ENCODE results near the gene EDN1.
"Not testable (repeated sequence)": the region's sequence is repeated elsewhere in the genome, so short reads cannot be mapped to it uniquely, and the experiment has no call there.

EDN1 gene

DNA sequence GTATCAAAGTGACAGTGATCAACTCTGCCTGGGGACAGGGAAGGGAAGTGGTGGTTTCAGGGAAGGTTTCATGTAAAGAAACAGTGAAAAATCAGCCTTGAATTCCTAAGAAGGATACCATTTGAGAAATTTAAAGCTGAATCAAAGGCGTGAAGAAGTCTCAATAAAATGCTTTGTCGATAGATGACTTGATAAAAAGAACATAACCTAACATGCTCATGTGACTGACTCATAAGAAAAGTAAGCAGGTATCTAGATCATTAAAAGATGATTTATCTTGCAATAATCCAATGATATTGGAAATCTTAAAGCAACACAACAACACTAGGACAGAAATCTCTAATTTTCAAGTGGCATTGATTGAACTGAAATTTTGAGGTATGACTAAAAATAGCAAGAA is 14.3 kb downstream of the EDN1 start:
- Mint-ChIP-seq H3K4me3 (no peak overlapping the region), H3K4me1 (no peaks in the 10 kb centered on the region), H3K9me3 (no peaks in the 10 kb centered on the region), H3K27me3 (peaks cover 43% of the 10 kb centered on the region), H3K27ac (ENCODE audit: low read depth) (no peak overlapping the region), H3K36me3 (ENCODE audit: insufficient read depth) (no peaks in the 10 kb centered on the region)
- ATAC-seq (replicated peaks; ENCODE audit: extremely low read depth, poor library complexity, severe bottlenecking) = no peak
- no peak for DNase-seq (ENCODE audit: low spot score in 2 of 2)

DNA sequence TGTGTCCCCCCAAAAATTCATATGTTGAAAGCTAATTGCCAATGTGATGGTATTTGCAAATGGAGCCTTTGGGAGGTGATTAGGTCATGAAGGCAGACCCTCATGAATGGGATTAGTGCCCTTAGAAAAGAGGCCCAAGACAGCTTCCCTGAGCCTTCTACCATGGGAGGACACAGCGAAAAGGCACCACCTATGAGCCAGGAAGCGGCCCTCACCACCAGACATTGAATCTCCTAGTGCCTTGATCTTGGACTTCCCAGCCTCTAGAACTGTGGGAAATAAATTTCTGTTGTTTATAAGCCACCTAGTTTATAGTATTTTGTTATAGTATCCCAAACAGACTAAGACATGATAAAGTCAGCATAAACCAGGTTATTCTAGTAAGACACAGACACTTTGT is 18.9 kb downstream of the EDN1 start:
- Mint-ChIP-seq H3K4me1 (no peaks in the 10 kb centered on the region), H3K4me3 (no peak overlapping the region), H3K27me3 (peaks cover 20% of the 10 kb centered on the region), H3K9me3 (no peaks in the 10 kb centered on the region), H3K36me3 (ENCODE audit: insufficient read depth) (no peaks in the 10 kb centered on the region), H3K27ac (ENCODE audit: low read depth) (no peak overlapping the region)
- DNase-seq (ENCODE audit: low spot score in 2 of 2) (no peak), ATAC-seq (replicated peaks; ENCODE audit: extremely low read depth, poor library complexity, severe bottlenecking) (no peak)

DNA sequence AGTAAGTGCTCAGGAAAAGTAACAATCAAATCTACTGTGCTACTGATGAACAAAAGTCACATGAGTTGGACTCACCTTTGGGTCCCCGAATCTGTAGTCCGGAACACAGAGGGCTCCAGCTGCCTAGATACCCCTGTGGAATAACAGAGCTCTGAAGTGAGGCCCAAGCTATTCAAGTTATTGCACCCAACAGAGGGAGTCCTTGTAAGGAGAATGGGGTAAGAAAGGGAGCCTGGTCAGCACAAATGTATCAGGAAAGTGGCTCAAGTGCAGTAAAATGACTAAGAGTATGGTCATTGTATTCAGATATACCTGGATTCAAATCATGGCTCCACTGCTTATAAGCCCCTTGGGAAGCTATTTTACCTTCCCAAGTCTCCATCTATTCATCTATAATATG is 20.9 kb downstream of the EDN1 start:
- Mint-ChIP-seq H3K27ac (ENCODE audit: low read depth) (no peak overlapping the region), H3K4me3 (no peak overlapping the region)
- no peak for ATAC-seq (replicated peaks; ENCODE audit: extremely low read depth, poor library complexity, severe bottlenecking)

DNA sequence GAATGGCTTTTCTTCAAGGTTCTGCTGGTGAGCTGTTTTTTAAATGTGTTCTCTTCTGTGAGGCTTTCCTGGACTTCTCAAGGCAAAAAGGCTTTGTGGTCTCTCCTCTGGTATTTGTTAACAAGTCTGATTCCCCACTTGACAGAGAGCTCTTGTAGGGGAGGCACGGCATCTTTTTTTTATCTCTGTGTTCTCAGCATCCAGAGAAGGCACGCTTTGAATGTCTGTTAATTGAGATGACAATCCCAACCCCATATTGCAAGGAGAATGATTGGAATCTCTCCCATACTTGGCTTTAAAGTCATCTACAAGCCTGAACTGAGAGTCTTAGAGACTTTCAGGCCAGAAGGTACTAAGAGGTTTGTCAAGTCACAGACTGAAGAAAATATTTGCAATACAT is 22.6 kb downstream of the EDN1 start:
- DNase-seq (ENCODE audit: low spot score in 2 of 2) (no peak), ATAC-seq (replicated peaks; ENCODE audit: extremely low read depth, poor library complexity, severe bottlenecking) (no peak)
- Mint-ChIP-seq H3K27me3 (peaks cover 9% of the 10 kb centered on the region), H3K27ac (ENCODE audit: low read depth) (no peak overlapping the region), H3K9me3 (no peaks in the 10 kb centered on the region), H3K4me3 (no peak overlapping the region), H3K36me3 (ENCODE audit: insufficient read depth) (no peaks in the 10 kb centered on the region), H3K4me1 (no peaks in the 10 kb centered on the region)

More for the DNA sequence above, 20.9 kb downstream of the EDN1 start:
- Mint-ChIP-seq H3K27me3 (peaks cover 9% of the 10 kb centered on the region), H3K9me3 (no peaks in the 10 kb centered on the region), H3K4me1 (no peaks in the 10 kb centered on the region), H3K36me3 (ENCODE audit: insufficient read depth) (no peaks in the 10 kb centered on the region)
- no peak for DNase-seq (ENCODE audit: low spot score in 2 of 2)

DNA sequence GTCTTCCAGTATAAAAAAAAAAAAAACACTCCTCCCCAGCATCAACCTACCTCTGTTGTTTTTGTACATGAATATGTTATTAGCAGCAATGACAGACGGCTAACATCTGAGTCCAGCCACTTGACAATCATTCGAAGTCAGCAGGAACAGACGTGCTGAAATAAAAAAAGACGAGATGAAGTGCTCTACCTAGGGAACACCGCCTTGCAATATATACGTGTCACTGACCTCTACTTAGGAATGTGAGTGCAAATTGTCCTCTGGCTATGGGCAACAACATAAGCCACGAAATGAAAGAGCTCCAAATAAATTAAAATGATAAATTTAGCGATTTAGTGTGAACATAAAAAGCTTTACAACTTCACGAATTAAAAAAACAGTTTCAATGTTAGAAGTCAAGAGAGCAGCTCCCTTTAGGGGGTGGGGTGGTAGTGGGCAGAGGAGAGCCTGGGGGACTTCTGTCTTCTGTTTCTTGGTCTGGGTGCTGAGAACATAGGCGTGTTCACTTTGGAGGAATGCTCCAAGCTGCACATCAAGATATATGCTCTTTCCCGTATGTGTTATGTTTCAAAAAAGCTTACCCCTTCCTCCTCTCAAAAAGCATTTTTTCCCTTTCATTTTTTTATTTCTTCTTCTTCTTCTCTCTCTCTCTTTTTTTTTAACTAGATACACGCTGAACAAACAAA is 23.3 kb downstream of the EDN1 start:
- ATAC-seq (replicated peaks; ENCODE audit: extremely low read depth, poor library complexity, severe bottlenecking) (no peak), DNase-seq (ENCODE audit: low spot score in 2 of 2) (no peak)
- no peaks in the 10 kb centered on the region for H3K4me1 Mint-ChIP-seq
- H3K36me3 Mint-ChIP-seq (ENCODE audit: insufficient read depth) = no peaks in the 10 kb centered on the region
- H3K4me3 Mint-ChIP-seq = no peak overlapping the region
- H3K27ac Mint-ChIP-seq (ENCODE audit: low read depth) = no peak overlapping the region
- H3K9me3 Mint-ChIP-seq = no peaks in the 10 kb centered on the region
- peaks cover 10% of the 10 kb centered on the region for H3K27me3 Mint-ChIP-seq

DNA sequence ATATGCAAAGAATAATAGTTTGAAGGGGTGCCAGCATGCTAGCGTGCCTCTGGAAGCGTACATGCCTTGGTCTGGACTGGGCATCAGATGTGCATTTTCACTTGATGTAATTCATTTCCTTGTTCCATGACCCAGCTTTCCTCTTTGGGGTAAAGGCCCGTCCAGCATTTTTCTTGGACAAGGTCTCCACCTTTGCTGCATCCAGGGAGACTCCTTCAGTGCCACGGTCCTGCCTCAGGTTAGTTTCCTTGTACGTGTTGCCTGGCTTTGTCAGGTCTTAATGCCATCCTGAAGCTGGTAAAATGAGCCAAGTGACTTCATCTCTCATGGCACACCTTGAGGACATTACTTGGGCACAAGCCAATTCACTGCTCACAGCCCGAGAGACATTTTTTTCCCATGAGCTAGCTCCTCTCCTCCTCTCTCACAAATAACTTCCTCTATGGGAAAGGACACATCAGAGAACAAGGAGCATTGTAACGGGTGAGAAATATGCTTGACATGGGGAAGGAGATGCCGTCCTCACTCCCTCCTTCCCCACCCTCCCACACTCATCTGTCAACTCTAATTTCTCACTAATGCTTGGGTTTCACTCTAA is 23.9 kb downstream of the EDN1 start:
- peaks cover 17% of the 10 kb centered on the region for H3K27me3 Mint-ChIP-seq
- ATAC-seq (replicated peaks; ENCODE audit: extremely low read depth, poor library complexity, severe bottlenecking) = no peak
- H3K27ac Mint-ChIP-seq (ENCODE audit: low read depth) = no peak overlapping the region
- H3K9me3 Mint-ChIP-seq = peaks cover 4% of the 10 kb centered on the region
- H3K4me1 Mint-ChIP-seq = no peaks in the 10 kb centered on the region
- H3K4me3 Mint-ChIP-seq = no peak overlapping the region
- no peak for DNase-seq (ENCODE audit: low spot score in 2 of 2)
- no peaks in the 10 kb centered on the region for H3K36me3 Mint-ChIP-seq (ENCODE audit: insufficient read depth)

DNA sequence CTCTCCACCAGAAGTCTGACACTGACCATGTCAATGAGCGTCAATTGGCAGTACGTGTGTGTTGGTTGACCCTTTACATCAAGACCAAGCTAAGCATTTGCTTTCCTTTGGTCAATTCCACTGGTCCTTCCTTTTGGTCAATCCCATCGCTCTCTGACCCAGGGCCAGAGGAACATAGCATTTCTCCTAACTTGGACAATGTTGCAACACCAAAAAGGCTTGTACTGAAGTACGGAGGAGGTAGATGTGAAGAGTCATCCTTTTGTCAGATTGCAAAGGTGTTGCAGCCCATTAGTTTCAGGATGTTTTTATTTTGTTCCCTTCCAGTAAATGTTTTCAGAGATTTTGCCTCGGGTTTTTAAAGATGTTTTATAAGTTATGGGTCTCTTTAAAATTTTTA is 24.6 kb downstream of the EDN1 start:
- H3K9me3 Mint-ChIP-seq = peaks cover 5% of the 10 kb centered on the region
- ATAC-seq (replicated peaks; ENCODE audit: extremely low read depth, poor library complexity, severe bottlenecking) = no peak
- DNase-seq (ENCODE audit: low spot score in 2 of 2) = no peak
- no peaks in the 10 kb centered on the region for H3K36me3 Mint-ChIP-seq (ENCODE audit: insufficient read depth)
- H3K27ac Mint-ChIP-seq (ENCODE audit: low read depth) = no peak overlapping the region
- no peak overlapping the region for H3K4me3 Mint-ChIP-seq
- H3K4me1 Mint-ChIP-seq = no peaks in the 10 kb centered on the region
- H3K27me3 Mint-ChIP-seq = peaks cover 23% of the 10 kb centered on the region

DNA sequence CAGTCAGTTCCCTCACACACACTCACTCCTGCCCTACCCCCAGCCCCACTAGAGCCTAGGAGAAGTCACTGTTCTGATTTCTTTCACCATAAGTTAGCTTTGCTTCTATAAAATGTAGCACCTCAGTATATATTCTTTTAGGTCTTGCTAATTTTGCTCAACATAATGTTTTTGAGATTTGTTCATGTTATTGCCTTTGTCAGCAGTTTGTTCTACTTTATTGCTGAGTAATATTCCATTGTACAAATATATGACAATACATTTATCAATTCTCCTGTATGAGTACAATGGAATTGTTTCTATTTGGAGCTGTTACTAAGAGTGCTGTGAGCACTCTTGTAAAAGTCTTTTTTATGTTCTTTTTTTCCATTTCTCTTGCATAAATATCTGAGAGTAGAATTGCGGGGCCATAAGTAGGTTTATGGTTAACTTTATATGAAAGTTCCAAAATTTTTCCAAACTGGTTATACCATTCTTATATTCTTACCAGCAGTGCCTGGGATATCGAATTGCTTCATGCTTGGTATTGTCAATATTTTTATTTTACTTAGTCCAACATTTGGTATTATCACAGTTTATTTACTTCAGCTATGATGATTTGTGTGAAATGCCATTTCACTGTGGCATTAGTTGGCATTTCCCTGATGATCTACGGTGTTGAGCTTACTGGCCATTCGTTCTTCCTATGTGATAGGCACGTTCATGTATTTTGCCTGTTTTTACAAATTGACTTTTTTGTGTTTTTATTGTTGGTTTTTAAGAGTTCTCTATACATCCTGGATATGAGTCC is 25.3 kb downstream of the EDN1 start:
- peaks cover 31% of the 10 kb centered on the region for H3K27me3 Mint-ChIP-seq
- H3K4me1 Mint-ChIP-seq = no peaks in the 10 kb centered on the region
- no peaks in the 10 kb centered on the region for H3K36me3 Mint-ChIP-seq (ENCODE audit: insufficient read depth)
- H3K27ac Mint-ChIP-seq (ENCODE audit: low read depth) = no peak overlapping the region
- H3K4me3 Mint-ChIP-seq = no peak overlapping the region
- peaks cover 5% of the 10 kb centered on the region for H3K9me3 Mint-ChIP-seq
- ATAC-seq (replicated peaks; ENCODE audit: extremely low read depth, poor library complexity, severe bottlenecking) = no peak
- no peak for DNase-seq (ENCODE audit: low spot score in 2 of 2)

DNA sequence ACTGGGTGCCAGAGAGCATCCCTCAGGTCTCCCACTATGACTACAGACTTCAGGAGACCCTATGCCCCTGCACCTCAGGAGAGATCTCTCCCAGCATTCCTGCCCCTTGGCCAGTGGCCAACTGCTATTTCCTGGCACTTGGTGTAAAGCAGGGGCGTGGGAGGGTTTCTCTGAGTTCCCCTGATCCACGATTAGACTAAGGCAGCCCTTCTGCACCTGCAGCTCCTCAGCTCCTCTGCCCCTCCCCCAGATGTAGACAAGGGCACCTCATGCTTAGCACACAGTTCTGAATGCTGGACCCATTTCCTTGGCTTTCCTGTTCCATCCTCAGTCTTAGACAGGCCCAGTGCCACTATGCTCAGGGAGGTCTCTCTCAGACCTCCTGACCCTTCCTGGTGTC is 28.6 kb downstream of the EDN1 start:
- no peak overlapping the region for H3K27ac Mint-ChIP-seq (ENCODE audit: low read depth)
- H3K4me3 Mint-ChIP-seq = no peak overlapping the region
- H3K27me3 Mint-ChIP-seq = peaks cover 40% of the 10 kb centered on the region
- H3K36me3 Mint-ChIP-seq (ENCODE audit: insufficient read depth) = no peaks in the 10 kb centered on the region
- no peaks in the 10 kb centered on the region for H3K4me1 Mint-ChIP-seq
- ATAC-seq (replicated peaks; ENCODE audit: extremely low read depth, poor library complexity, severe bottlenecking) = no peak
- DNase-seq (ENCODE audit: low spot score in 2 of 2) = no peak
- H3K9me3 Mint-ChIP-seq = peaks cover 5% of the 10 kb centered on the region

DNA sequence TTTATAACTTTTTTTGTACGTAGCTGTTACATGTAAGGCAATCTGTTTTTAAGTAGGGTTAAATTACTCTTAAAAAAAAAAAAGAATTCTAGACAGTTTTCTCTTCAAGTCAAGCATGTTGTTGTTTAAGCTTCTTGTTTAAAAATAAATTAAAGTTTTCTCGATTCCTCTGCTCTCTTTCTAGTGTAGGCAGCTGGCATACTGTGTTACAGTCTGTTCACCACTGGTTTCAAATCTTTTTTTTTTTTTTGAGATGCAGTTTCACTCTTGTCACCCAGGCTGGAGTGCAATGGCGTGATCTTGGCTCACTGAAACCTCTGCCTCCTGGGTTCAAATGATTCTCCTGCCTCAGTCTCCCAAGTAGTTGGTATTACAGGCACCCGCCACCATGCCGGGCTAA is 29.9 kb downstream of the EDN1 start:
- peaks cover 34% of the 10 kb centered on the region for H3K27me3 Mint-ChIP-seq
- not testable (repeated sequence) for H3K27ac Mint-ChIP-seq (ENCODE audit: low read depth); DNase-seq (ENCODE audit: low spot score in 2 of 2); H3K4me1 Mint-ChIP-seq; H3K4me3 Mint-ChIP-seq; H3K36me3 Mint-ChIP-seq (ENCODE audit: insufficient read depth); H3K9me3 Mint-ChIP-seq; ATAC-seq (replicated peaks; ENCODE audit: extremely low read depth, poor library complexity, severe bottlenecking)

DNA sequence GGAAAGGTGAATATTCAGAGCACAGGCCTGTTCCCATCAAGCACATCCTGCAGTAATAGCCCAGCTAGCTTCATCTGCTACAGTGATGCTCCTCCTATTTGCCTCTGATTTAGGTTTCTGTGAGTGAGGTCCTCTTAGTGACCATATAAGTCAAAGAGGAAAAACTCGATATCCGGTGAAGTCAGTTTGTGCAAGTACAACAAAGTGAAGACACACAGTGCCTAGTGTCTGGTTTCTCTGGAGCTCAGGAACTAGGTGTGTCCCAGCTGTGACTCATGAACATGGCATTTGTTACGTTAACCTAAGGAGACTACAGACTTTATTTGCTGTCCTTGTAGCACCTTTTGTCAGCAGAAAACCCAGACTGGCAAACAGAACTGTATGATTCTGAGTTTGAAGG is 33.9 kb downstream of the EDN1 start:
- Mint-ChIP-seq H3K4me1 (no peaks in the 10 kb centered on the region), H3K27ac (ENCODE audit: low read depth) (no peak overlapping the region), H3K36me3 (ENCODE audit: insufficient read depth) (no peaks in the 10 kb centered on the region), H3K4me3 (no peak overlapping the region), H3K27me3 (peaks cover 62% of the 10 kb centered on the region), H3K9me3 (peaks cover under 1% of the 10 kb centered on the region)
- DNase-seq (ENCODE audit: low spot score in 2 of 2) = no peak
- ATAC-seq (replicated peaks; ENCODE audit: extremely low read depth, poor library complexity, severe bottlenecking) = no peak

DNA sequence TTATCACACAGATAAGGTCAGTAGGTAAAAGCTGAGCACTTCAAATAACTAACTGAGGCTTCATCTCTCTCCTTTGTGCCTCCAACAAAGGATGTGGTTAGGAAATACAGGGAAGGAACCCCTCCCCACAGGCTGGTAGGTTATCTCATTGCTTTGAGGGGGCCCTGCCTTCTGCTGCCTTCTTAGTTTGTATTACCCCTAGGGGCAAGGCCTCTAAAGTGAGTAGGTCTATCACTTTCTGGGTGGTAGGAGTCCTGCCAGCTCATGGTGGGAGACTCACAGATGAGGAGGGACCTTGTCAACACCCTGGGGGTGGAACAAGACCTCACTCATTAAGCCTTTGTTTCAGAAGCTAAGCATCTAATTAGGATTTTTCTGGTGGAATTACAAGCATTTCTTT is 34.6 kb downstream of the EDN1 start:
- peaks cover 57% of the 10 kb centered on the region for H3K27me3 Mint-ChIP-seq
- H3K27ac Mint-ChIP-seq (ENCODE audit: low read depth) = no peak overlapping the region
- H3K9me3 Mint-ChIP-seq = no peaks in the 10 kb centered on the region
- no peak for DNase-seq (ENCODE audit: low spot score in 2 of 2)
- no peaks in the 10 kb centered on the region for H3K36me3 Mint-ChIP-seq (ENCODE audit: insufficient read depth)
- ATAC-seq (replicated peaks; ENCODE audit: extremely low read depth, poor library complexity, severe bottlenecking) = no peak
- no peaks in the 10 kb centered on the region for H3K4me1 Mint-ChIP-seq
- no peak overlapping the region for H3K4me3 Mint-ChIP-seq

DNA sequence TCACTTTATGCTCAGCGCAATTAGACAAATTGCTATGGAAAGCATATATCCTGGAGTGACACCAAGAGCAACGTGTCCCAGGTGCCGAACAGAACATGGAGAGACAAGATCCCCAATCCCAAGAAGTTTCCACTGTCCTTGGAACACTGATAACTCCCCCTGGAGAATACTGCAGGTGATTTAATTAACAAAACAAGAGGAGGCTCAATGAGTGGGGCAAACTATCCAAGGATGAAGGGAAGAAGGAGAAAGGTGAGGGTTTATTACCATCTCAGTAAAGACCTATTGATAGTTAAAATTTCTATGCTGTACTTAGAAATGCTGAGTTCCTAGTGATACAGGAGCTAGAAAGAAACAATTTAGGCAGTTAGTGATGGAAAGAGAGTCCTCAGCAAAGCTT is 35.7 kb downstream of the EDN1 start:
- no peak for ATAC-seq (replicated peaks; ENCODE audit: extremely low read depth, poor library complexity, severe bottlenecking)
- H3K27me3 Mint-ChIP-seq = peaks cover 46% of the 10 kb centered on the region
- no peak overlapping the region for H3K4me3 Mint-ChIP-seq
- H3K36me3 Mint-ChIP-seq (ENCODE audit: insufficient read depth) = no peaks in the 10 kb centered on the region
- H3K4me1 Mint-ChIP-seq = no peaks in the 10 kb centered on the region
- DNase-seq (ENCODE audit: low spot score in 2 of 2) = no peak
- H3K9me3 Mint-ChIP-seq = no peaks in the 10 kb centered on the region
- H3K27ac Mint-ChIP-seq (ENCODE audit: low read depth) = no peak overlapping the region
